Activated T-helper 2 cell treated with anti-CD3 and anti-CD28 coated beads, Interferon-gamma antibody, Interleukin-2, Interleukin-4, amounts not matched to agents 10 μg/mL and 5 μg/mL and 100 μg/mL, durations not matched to agents 14 hours and 24 hours and 36 hours (primary cell): ENCODE results near the gene SPOCK2. TPM values are rescaled to one million over a fixed set of nuclear protein-coding genes. Genes with fewer than 3 reads are reported as not detected.

ENCODE experiments used
- DNase-seq: peaks from one replicate; pipeline ENCODE4 v3.0.0; 2021; ENCODE audit warnings: low spot score
- H3K27ac Mint-ChIP-seq: one replicate; pipeline ENCODE4 v1.8.0; 2021; ENCODE audit warnings: mixed read lengths
- H3K27me3 Mint-ChIP-seq: one replicate; pipeline ENCODE4 v1.8.0; 2021; ENCODE audit warnings: low read depth, mixed read lengths
- H3K36me3 Mint-ChIP-seq: one replicate; pipeline ENCODE4 v1.8.0; 2021; ENCODE audit warnings: low read depth, mixed read lengths
- H3K4me1 Mint-ChIP-seq: one replicate; pipeline ENCODE4 v1.8.0; 2021; ENCODE audit warnings: low read depth, mixed read lengths
- H3K4me3 Mint-ChIP-seq: one replicate; pipeline ENCODE4 v1.8.0; 2021; ENCODE audit warnings: low read depth, mild to moderate bottlenecking, moderate library complexity, mixed read lengths
- H3K9me3 Mint-ChIP-seq: one replicate; pipeline ENCODE4 v1.8.0; 2021; ENCODE audit warnings: mixed read lengths
- intact Hi-C: fragments of 100-400 bp; cut with micrococcal nuclease; formaldehyde crosslinking; loops from one replicate; pipeline ENCODE4 v1.15.1; 2023
- total RNA-seq: library from RNA; stranded (reverse); gene quantifications from 2 replicates; pipeline ENCODE4 v1.2.3, GENCODE V29; 2022

The SPOCK2 gene
- total RNA-seq, 1 donor from 2014 or later: 137 TPM

GRCh38 chr10:72072639-72073038, 15.7 kb downstream of the SPOCK2 start:
- H3K27ac Mint-ChIP-seq: peak overlapping the region; percentile 15
- H3K36me3 Mint-ChIP-seq: peaks cover 65% of the 10 kb centered on the region
- no peak for DNase-seq
- intact Hi-C loops: no loop called here
- no peak overlapping the region for H3K4me3 Mint-ChIP-seq
- no peaks in the 10 kb centered on the region for H3K27me3 Mint-ChIP-seq
- H3K4me1 Mint-ChIP-seq: peaks cover 25% of the 10 kb centered on the region
- H3K9me3 Mint-ChIP-seq: no peaks in the 10 kb centered on the region

GRCh38 chr10:72072046-72072445, 16.3 kb downstream of the SPOCK2 start:
- Mint-ChIP-seq H3K27me3 (no peaks in the 10 kb centered on the region), H3K4me1 (peaks cover 19% of the 10 kb centered on the region), H3K27ac (no peak overlapping the region), H3K36me3 (peaks cover 71% of the 10 kb centered on the region), H3K4me3 (no peak overlapping the region), H3K9me3 (no peaks in the 10 kb centered on the region)
- no peak for DNase-seq
- intact Hi-C loops: no loop called here

- H3K9me3 Mint-ChIP-seq: no peaks in the 10 kb centered on the region
- no peaks in the 10 kb centered on the region for H3K27me3 Mint-ChIP-seq
- H3K4me3 Mint-ChIP-seq: no peak overlapping the region
- intact Hi-C loops: no loop called here
- H3K4me1 Mint-ChIP-seq: peaks cover 4% of the 10 kb centered on the region
- H3K36me3 Mint-ChIP-seq: peaks cover 82% of the 10 kb centered on the region
- DNase-seq: no peak
- peak overlapping the region; percentile 53 for H3K27ac Mint-ChIP-seq
Observed at GRCh38 chr10:72069751-72070526, 18.4 kb downstream of the SPOCK2 start.

GRCh38 chr10:72068901-72069446, 19.4 kb downstream of the SPOCK2 start:
- Mint-ChIP-seq H3K27ac (peak overlapping the region; percentile 56), H3K9me3 (no peaks in the 10 kb centered on the region), H3K36me3 (peaks cover 80% of the 10 kb centered on the region), H3K4me1 (peaks cover 2% of the 10 kb centered on the region), H3K4me3 (no peak overlapping the region), H3K27me3 (no peaks in the 10 kb centered on the region)
- no peak for DNase-seq
- intact Hi-C loops: no loop called here

GRCh38 chr10:72068126-72068765, 20.1 kb downstream of the SPOCK2 start:
- intact Hi-C loops: no loop called here
- no peak for DNase-seq
- Mint-ChIP-seq H3K36me3 (peaks cover 78% of the 10 kb centered on the region), H3K4me3 (no peak overlapping the region), H3K9me3 (no peaks in the 10 kb centered on the region), H3K27ac (peak overlapping the region; percentile 22), H3K27me3 (no peaks in the 10 kb centered on the region), H3K4me1 (peaks cover 2% of the 10 kb centered on the region)

- Mint-ChIP-seq H3K27ac (peak overlapping the region; percentile 22), H3K9me3 (no peaks in the 10 kb centered on the region), H3K4me1 (peaks cover under 1% of the 10 kb centered on the region), H3K27me3 (no peaks in the 10 kb centered on the region), H3K4me3 (no peak overlapping the region), H3K36me3 (peaks cover 78% of the 10 kb centered on the region)
- no peak for DNase-seq
- intact Hi-C loops: no loop called here
Observed at GRCh38 chr10:72067463-72068125, 20.8 kb downstream of the SPOCK2 start.

- Mint-ChIP-seq H3K4me3 (no peak overlapping the region), H3K4me1 (no peaks in the 10 kb centered on the region), H3K27me3 (no peaks in the 10 kb centered on the region), H3K9me3 (no peaks in the 10 kb centered on the region), H3K36me3 (peaks cover 75% of the 10 kb centered on the region), H3K27ac (no peak overlapping the region)
- intact Hi-C loops: no loop called here
- no peak for DNase-seq
Observed at GRCh38 chr10:72066318-72067284, 21.8 kb downstream of the SPOCK2 start.

GRCh38 chr10:72065439-72066025, 22.8 kb downstream of the SPOCK2 start:
- no peak for DNase-seq
- H3K27ac Mint-ChIP-seq: no peak overlapping the region
- H3K4me1 Mint-ChIP-seq: no peaks in the 10 kb centered on the region
- H3K9me3 Mint-ChIP-seq: no peaks in the 10 kb centered on the region
- H3K4me3 Mint-ChIP-seq: no peak overlapping the region
- H3K36me3 Mint-ChIP-seq: peaks cover 71% of the 10 kb centered on the region
- intact Hi-C loops: no loop called here
- no peaks in the 10 kb centered on the region for H3K27me3 Mint-ChIP-seq

GRCh38 chr10:72063703-72064391, 24.5 kb downstream of the SPOCK2 start:
- H3K9me3 Mint-ChIP-seq: no peaks in the 10 kb centered on the region
- H3K27ac Mint-ChIP-seq: no peak overlapping the region

GRCh38 chr10:72062832-72063702, 25.3 kb downstream of the SPOCK2 start:
- Mint-ChIP-seq H3K9me3 (no peaks in the 10 kb centered on the region), H3K4me1 (no peaks in the 10 kb centered on the region), H3K27ac (no peak overlapping the region), H3K27me3 (no peaks in the 10 kb centered on the region), H3K4me3 (no peak overlapping the region), H3K36me3 (peaks cover 57% of the 10 kb centered on the region)
- DNase-seq: no peak
- intact Hi-C loops: no loop called here

More at GRCh38 chr10:72063703-72064391, 24.5 kb downstream of the SPOCK2 start:
- Mint-ChIP-seq H3K27me3 (no peaks in the 10 kb centered on the region), H3K4me3 (no peak overlapping the region), H3K4me1 (no peaks in the 10 kb centered on the region), H3K36me3 (peaks cover 62% of the 10 kb centered on the region)
- no peak for DNase-seq
- intact Hi-C loops: no loop called here

- Mint-ChIP-seq H3K9me3 (no peaks in the 10 kb centered on the region), H3K4me1 (no peaks in the 10 kb centered on the region), H3K27me3 (no peaks in the 10 kb centered on the region), H3K27ac (no peak overlapping the region), H3K4me3 (no peak overlapping the region), H3K36me3 (peaks cover 50% of the 10 kb centered on the region)
- intact Hi-C loops: no loop called here
- DNase-seq: no peak
Observed at GRCh38 chr10:72062382-72062781, 26.0 kb downstream of the SPOCK2 start.
